Hepatic stellate cell (primary cell): Measurements from ENCODE around the gene F2R.
A peak's percentile ranks its signal among the peaks of the same experiment; 100 is the strongest.
"Not testable (repeated sequence)": the region's sequence is repeated elsewhere in the genome, so short reads cannot be mapped to it uniquely, and the experiment has no call there.

Experiments
- DNase-seq: peaks from one replicate; pipeline ENCODE4 v3.0.0; 2011; ENCODE audit warnings: low spot score

Gene F2R

DNA sequence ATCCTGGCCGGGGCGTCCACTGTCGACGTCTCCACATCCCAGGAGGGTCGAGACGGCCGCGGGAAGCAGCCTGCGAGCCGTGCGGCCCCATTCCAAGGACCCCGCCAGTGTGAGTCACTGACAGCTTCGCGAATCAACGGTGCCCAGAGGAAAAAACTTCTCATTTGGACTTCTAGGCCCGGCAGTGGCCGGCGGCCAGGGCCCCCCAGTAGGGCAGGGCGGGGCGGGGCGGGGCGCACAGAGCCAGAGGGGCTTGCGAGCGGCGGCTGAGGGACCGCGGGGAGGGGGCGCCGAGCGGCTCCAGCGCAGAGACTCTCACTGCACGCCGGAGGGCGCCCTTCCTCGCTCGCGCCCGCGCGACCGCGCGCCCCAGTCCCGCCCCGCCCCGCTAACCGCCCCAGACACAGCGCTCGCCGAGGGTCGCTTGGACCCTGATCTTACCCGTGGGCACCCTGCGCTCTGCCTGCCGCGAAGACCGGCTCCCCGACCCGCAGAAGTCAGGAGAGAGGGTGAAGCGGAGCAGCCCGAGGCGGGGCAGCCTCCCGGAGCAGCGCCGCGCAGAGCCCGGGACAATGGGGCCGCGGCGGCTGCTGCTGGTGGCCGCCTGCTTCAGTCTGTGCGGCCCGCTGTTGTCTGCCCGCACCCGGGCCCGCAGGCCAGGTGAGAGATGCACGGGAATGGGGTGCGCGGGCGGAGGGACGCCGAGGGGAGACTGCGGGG lies at the start of gene F2R:
F2R (plus strand) TSS at position 391 of the 720 bp plus-strand sequence; CDS start at position 573, 182 bp downstream.
- peak; percentile 80 for DNase-seq

DNA sequence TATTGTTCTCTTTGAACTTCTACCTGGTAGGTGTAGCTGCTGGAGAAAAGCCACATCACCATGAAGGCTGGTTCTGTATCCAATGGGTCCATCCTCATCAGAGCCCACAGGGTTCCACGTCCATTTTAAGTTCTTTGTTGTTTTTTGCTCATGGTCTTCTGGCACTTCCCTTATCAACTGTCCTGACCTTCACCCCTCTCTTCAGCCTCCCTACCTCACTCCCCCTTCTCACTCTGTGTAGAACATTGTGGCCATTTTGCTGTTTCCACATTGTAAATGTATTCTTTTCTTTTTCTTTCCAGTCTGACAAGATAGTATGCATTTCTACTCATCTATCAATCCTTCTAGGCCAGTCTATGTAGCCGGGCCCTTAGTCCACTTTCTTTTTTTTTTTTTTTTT lies 48.4 kb upstream of the F2R start:
- DNase-seq = no peak

DNA sequence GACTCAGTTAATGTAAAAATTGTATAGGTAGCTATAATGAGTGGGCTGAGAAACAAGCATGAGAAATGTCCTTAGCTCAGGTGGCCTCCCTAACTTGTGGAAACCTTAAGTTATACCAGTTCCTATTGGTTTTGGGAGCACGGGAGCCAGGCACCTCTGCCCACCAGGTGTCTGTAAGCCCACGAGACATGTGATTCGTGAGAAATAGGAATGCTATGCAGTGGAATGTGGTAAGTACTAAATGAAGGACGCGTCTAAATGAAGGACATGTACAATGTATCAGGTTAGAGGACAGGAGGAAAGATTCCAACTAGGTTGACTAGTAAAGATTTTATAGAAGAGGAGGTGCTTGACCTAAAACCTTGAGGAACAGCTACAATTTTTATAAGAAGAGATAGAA lies 46.7 kb upstream of the F2R start:
- no peak for DNase-seq

DNA sequence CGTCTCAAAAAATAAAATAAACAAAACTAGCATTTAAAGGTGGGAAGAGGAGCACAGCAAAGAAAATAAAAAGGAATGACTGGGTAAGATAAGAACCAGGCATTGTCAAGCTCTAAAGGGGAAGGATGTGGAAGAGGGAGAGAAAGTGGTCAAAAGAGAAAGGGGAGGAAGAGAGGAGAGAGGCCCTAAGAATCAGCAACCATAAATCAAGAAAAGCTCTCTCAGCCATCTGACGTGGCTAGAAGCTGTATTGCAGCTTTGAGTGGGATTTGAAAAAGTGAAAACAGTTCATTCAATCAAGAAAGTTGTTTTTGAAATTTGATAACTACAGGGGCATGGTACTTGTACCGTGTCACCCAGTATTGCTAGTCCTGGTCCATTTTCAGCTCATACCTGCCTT lies 45.4 kb upstream of the F2R start:
- DNase-seq = no peak

DNA sequence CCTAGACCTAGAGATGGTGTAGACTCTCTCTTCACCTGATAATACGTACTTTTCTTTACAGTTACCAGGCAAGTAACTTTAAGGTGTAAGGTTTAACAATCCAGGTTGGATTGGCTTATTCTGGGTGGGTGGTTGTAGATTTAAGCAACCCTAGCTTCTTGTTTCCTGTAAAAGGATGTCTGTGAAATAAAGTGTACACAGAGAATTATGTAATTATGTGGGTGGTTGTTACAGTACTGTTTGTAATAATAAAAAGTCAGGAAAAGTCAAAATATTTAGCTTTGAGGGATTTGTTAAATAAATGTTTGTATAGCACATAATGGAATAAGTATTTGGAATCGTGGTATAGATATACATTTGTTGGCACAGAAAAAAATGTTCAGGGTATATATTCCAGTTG lies 43.7 kb upstream of the F2R start:
- no peak for DNase-seq

DNA sequence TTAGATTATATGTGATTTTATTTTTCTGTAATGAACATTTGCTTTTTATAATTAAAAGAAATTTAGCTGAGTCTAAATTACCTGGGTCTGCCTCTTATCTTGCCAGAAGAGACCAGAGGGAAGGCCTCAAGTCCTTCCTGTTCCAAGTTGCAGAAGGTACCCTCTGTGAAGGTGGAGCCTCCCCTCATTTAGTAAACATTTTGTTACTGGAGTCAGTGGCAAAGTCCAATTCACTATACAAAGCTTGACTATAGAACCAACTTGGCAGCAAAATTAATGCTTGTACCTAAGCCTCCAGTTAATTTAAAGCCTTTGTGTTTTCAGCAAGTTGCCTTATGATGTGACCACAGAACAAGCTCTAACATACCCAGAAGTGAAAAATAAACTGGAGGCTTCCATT lies 42.8 kb upstream of the F2R start:
- DNase-seq = no peak

DNA sequence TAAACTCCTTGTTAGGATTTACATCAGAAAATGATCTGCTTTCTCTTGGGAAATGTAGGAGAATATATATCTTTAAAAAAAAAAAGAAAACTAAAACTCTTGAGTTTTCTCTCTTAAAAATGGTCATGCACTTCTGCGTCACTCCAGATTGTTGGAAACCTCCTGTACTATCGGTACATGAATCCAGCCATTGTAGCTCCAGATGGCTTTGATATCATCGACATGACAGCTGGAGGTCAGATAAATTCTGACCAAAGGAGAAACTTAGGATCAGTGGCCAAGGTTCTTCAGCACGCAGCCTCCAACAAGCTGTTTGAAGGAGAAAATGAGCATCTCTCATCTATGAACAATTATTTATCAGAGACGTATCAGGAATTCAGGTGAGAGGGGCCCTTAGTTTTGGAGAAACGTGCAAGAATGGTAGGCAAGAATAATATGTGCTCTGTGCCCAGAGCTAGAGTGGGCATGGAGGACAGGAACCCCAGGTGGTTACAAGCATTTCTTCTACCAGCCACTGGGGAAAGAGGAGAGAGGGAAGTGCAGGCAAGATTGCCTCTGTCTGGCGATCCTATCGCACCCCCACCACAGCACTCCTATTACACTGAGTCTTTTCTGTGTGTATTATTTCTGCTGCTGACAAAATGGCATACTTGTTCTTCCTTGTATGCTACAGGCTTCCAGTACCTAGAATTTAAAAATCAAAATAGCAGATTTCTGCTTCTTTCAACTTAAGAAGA lies 41.4 kb upstream of the F2R start:
- no peak for DNase-seq

DNA sequence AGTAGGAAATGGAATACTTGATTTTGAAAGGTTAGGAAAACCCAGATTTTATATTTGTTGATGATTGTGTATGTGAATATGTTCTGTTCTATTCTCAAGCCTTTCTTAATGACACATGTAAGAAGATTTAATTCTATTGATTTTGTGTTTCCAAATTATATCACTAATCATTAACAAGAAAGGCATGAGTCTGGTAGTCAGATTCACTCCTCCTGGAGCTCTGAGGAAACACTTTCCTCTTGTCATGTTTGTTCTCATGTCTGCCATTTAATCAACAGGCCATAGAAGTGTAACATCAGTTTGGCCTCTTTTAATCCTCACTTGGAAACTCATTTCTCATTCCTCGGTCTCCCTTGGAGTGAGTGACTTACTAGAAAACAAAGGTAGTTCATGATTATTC lies 40.6 kb upstream of the F2R start:
- DNase-seq = no peak

DNA sequence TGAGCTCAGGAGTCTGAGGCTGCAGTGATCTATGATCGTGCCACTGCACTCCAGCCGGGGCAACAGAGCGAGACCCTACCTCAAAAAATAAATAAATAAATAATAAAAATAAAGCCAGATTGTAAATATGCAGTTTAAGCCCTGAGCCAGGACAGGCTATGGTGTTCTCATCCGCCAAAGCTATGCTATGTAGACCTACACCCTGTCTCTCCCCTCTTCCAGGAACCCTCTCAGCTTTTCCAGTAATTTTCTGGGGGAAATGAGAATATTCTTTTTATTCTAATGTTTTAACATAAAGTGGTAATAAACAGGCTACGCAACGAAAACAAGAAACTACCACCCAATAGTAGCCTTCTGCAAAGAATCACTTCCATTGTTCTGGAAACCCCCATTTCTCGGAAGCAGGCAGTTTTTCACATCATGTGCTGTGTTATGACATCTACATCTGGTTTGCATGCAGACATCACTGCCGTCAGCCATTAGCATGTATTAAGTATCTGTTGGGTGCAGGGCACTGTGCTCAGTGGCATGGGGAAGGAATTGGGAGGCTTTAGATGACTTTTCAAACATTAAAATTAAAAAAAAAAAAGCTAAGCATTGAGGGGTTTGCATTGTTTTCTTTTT lies 38.0 kb upstream of the F2R start:
- DNase-seq = no peak

DNA sequence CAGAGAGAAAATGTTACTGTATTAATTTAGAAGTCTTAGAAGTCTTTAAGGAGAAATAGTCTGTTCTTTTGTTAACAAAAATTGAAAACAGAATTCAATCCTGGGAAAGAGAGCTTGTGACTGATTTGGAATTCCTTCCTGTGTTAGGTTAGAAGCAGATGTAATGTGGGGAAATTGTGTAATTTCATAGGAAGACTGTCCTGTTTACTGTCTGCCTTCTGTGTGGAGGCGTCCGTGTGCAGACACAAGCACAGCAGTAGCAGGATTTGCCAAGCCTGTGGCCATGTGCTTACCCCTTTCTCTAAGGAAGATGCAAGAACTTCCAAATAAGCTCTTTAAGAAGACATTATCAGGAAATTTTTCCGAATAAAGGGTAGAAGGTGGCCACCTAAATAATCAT lies 36.7 kb upstream of the F2R start:
- DNase-seq = no peak

DNA sequence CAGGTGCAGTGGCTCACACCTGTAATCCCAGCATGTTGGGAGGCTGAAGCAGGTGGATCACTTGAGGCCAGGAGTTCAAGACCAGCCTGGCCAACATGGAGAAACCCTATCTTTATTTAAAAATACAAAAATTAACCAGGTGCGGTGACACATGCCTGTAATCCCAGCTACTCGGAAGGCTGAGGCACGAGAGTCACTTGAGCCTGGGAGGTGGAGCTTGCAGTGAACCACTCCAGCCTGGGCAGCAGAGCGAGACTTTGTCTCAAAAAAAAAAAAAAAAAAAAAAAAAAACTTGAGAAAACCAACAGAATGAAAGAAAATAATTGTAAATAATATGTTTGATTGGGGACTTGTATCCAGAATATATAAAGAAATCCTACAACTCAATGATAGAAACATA lies 35.1 kb upstream of the F2R start:
- DNase-seq = not testable (repeated sequence)

DNA sequence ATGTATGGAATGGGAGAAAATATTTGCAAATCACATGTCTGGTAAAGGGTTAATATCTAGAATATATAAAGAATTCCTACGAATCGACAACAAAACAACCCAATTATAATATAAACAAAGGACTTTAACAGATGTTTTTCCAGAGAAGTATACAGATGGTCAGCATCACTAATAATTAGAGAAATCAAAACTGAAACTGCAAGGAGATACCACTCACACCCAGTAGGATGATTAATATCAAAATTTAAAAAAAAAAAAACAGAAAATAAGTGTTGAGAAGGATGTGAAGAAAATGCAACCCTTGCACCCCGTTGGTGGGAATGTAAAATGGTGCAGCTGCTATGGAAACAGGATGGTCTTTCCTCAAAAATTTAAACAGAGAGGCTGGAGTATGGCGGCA lies 34.6 kb upstream of the F2R start:
- no peak for DNase-seq

DNA sequence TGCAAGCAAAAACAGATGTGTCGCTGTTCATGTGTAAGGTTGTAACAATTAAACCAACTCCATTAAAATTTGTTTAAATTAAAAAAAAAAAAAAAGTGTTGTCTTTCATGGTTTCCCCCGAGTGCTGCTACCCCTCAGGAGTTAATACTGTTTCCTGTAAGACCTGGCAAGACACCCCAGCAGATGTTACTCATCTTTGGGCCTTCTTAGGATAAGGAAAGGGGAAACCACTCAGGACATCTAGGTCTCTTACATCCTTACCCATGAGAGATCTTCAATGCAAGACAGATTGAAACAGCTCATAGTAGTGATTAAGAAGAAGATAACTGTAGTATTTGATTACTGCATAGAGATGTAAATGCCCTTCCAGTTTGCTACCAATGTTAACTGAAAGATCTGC lies 33.5 kb upstream of the F2R start:
- no peak for DNase-seq

DNA sequence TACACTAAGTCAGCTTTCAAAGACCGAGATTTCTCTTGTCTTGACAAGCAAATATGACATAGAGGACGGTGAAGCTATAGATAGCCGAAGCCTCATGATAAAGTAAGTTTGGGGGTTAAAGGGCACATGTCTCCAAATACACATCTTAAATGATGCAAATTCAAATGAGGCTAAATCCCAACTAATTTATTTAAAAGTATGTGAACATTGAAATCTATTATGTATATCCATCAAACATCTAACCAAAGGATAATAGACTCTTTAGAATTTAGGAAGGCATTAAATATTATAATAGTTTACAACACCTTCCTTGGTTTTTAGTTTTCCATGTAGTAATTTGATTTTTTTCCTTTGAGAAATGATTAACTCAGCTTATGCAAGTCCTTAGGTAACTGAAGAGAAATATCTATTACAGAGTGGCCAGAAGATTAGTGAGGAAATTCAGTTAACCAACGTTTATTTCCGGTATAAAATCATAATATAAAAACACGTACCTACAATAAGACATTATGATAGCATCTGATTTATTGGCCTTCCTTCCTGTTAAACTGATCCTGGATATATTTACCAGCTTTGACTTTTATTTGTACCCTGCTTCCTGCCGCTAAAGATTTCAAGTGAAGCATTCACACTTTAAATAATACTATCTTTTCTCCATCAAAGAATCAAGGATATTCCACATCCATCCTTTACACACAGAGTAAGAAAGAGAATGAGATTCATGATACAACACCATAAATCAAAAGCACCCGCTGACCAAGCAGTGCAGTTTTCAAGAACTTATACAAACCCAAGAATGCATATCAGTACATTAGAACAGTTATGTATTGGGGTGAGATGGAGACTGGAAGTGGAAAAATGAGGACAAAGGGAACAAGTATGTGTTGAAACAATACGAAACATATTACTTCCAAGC lies 31.9 kb upstream of the F2R start:
- no peak for DNase-seq

DNA sequence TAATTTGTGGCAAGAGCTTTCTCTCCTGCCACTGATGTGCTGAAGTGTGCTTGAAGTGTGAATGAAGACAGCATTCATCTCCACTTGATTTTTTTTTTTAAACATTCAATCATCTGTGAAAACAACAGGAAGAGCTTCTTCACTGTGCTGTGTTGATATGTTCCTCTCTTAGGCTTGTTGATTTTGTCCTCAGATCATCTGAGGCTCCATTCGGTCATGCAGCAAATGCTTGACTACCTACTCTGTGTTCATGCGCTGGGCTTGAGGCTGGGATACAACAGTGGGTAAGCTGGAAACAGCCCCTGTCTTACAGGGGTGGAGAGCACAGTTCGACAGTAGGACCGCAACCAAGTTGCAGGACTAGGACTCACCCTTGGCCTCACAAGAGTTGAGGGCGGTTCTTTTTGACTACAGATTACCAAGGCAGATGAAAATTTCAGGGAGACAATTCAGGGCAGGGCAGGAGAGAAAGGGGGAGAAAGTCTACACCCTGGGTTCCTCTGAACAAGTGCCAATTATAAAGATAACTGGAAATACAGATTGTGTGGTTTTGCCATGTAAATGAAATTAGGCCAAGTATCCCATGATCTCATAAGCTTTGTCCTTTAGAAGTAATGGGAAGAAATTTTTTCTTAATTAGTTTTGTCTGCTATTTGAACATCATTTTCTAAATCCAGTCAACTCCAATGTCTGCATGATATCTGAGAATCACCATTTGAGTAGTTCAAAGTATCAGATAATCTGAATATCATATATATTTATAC lies 31.0 kb upstream of the F2R start:
- no peak for DNase-seq

DNA sequence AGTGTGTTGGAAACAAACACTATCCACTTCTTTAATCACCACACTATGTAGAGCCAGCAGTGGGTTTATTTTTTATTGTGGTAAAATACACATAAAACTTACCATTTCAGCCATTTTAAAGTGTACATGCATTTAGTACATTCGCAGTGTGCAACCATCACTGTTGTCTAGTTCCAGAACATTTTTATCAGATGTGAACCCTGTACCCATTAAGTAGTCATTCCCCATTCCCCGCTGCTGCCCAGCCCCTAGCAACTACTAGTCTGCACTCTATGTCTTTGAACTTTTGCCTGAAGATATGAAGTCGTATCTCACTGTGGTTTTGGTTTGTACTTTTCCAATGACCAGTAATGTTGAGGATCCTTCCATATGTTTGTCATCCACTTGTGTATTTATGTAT lies 30.2 kb upstream of the F2R start:
- no peak for DNase-seq

DNA sequence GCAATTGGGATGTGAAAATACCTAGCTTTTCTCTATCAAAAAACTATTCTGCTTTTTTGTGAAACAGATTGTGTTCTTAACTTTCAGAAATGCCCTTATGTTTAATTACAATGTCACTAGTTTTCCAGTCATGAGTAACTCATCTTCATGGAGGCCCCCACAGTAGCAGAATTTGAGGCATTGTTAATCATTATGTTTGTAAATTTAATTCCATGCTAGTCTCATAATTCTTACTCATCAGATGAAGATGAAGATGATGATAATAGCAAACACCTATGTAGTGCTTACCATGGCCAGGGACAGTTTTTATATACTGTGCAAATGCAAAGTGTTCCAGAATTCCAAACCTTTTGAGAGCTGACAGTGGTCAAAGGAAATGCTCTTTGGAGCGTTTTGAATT lies 27.7 kb upstream of the F2R start:
- DNase-seq = no peak

DNA sequence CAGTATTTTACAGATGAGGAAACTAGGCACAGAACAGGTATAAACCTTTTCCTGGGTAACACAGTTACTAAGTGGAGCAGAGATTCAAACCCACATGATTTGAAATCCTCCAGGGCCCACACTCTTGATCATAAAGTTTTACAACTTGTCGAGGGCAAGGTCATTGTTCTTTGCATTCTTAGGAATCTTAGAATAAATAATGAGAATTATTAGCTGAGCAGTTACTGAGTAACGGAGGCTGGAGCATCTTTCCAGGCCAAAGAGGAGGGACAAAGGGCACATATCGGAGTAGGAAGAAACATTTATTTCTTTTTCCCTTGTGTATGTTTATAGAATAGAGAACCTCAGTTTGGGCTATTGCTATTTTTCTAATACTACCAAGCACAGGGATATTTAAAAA lies 27.1 kb upstream of the F2R start:
- DNase-seq = no peak

DNA sequence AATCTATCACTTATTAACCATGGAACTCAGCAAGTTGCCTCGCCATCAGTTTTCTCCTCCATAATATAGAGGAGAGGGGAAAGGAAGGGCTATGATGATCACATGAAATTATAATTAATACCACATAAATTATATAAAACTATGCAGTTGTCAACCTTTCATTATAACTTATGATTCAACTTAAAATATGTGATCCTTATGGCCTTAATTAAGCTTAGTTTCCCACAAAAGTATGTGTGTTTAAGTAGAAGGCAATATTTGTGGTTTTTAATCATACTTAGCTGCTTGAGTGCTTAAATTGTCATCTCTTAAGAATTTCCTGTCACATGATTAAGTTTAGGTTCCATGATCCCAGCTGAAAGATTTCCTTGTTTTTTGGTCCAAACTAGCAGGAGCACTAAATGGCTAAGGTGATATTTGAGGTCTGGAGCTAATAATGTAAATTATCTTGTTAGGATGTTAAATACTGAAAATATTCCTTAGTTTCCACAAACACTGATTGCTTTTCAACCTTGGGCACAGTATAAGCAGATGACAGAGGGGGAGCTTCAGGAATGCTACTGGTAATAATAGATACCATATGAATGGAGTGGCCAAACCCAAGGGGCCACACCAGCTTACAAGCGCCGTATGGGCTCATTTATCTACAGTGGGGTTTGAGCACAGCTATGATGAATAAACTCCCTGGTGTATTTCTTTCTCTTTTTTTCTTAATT lies 26.4 kb upstream of the F2R start:
- DNase-seq = no peak

DNA sequence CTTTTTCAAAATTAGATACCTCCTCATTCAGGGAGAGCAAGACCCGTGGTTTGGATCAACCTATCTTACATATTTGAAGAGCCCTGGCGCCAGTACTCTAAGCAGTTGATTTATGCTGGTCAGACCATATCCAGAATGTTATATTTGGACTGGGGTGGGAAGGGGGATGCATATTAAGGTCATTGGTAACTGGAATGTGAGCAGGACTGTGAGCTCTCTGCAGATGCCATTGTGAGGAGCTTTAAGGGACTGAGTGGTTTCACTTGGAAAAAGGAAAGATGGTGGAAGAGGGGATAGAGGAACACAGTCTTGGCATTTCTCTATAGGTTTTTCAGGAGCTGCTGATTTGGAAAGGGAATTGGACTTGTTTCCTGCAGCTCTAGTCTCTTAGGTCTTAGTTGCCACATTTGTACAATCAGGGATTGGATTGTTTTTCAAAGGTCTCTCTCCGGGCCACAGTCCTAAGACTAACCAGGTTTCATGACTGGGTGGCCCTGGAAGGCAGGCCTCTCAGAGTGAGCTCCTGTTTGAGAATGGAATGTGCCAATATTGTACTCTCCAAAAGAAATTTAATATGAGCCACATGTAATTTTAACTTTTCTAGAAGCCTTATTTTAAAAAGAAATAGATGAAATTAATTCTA lies 25.8 kb upstream of the F2R start:
- no peak for DNase-seq
